H9 (cell line): ENCODE data around the gene HIF1A. TPM values are rescaled to one million over a fixed set of nuclear protein-coding genes. Genes with fewer than 3 reads are reported as not detected.

ENCODE experiments used
- DNase-seq: peaks from one replicate; pipeline ENCODE4 v3.0.0-alpha.2; 2017
- H2AFZ ChIP-seq: one replicate; pipeline ENCODE4 v1.6.1; 2013; ENCODE audit warnings: mild to moderate bottlenecking, low read length, control low read depth, moderate library complexity
- H2AK5ac ChIP-seq: 2 replicates; pipeline ENCODE4 v1.6.1; 2013; ENCODE audit warnings: low read length, control low read depth, mixed read lengths; ENCODE audit not compliant: insufficient read length
- H2BK120ac ChIP-seq: one replicate; pipeline ENCODE4 v1.6.1; 2013; ENCODE audit warnings: low read depth, mild to moderate bottlenecking, low read length, control low read depth, inconsistent platforms; ENCODE audit not compliant: poor library complexity, severe bottlenecking
- H2BK12ac ChIP-seq: 2 replicates; pipeline ENCODE4 v1.6.1; 2013; ENCODE audit warnings: low read length, control low read depth, mixed read lengths, low read depth; ENCODE audit not compliant: insufficient read length
- H2BK15ac ChIP-seq: 2 replicates; pipeline ENCODE4 v1.6.1; 2013; ENCODE audit warnings: low read depth, low read length, control low read depth
- H2BK20ac ChIP-seq: one replicate; pipeline ENCODE4 v1.6.1; 2013; ENCODE audit warnings: low read depth, mild to moderate bottlenecking, low read length, control low read depth, inconsistent platforms; ENCODE audit not compliant: poor library complexity, severe bottlenecking
- H2BK5ac ChIP-seq: 2 replicates; pipeline ENCODE4 v1.6.1; 2013; ENCODE audit warnings: low read length, control low read depth, mixed read lengths; ENCODE audit not compliant: insufficient read length
- H3K14ac ChIP-seq: 2 replicates; pipeline ENCODE4 v1.6.1; 2013; ENCODE audit warnings: low read length, control low read depth; ENCODE audit not compliant: insufficient read depth
- H3K18ac ChIP-seq: 2 replicates; pipeline ENCODE4 v1.6.1; 2013; ENCODE audit warnings: low read depth, mild to moderate bottlenecking, mixed read lengths, low read length, control low read depth; ENCODE audit not compliant: insufficient read length
- H3K23ac ChIP-seq: 2 replicates; pipeline ENCODE4 v1.6.1; 2013; ENCODE audit warnings: low read length, control low read depth, mixed read lengths, low read depth; ENCODE audit not compliant: insufficient read length
- H3K23me2 ChIP-seq: 2 replicates; pipeline ENCODE4 v1.6.1; 2013; ENCODE audit warnings: low read depth, mild to moderate bottlenecking, mixed read lengths, low read length, control low read depth; ENCODE audit not compliant: insufficient read length, poor library complexity, severe bottlenecking
- H3K27ac ChIP-seq: 2 replicates; pipeline ENCODE4 v1.5.1; 2013; ENCODE audit warnings: low read length, control low read depth, mixed read lengths, low read depth; ENCODE audit not compliant: insufficient read length
- H3K27me3 ChIP-seq: 2 replicates; pipeline ENCODE4 v1.6.1; 2013; ENCODE audit warnings: low read length, control low read depth, inconsistent platforms; ENCODE audit not compliant: insufficient read depth
- H3K4ac ChIP-seq: 2 replicates; pipeline ENCODE4 v1.6.1; 2013; ENCODE audit warnings: low read depth, mild to moderate bottlenecking, control low read depth, inconsistent platforms, low read length, moderate library complexity
- H3K4me1 ChIP-seq: 2 replicates; pipeline ENCODE4 v1.6.1; 2013; ENCODE audit warnings: low read length, control low read depth, inconsistent platforms; ENCODE audit not compliant: insufficient read depth
- H3K4me2 ChIP-seq: 2 replicates; pipeline ENCODE4 v1.6.1; 2013; ENCODE audit warnings: low read length, control low read depth, mixed read lengths; ENCODE audit not compliant: insufficient read length, insufficient read depth
- H3K56ac ChIP-seq: 2 replicates; pipeline ENCODE4 v1.6.1; 2013; ENCODE audit warnings: low read depth, mild to moderate bottlenecking, mixed read lengths, low read length, control low read depth; ENCODE audit not compliant: insufficient read length
- H3K79me1 ChIP-seq: 2 replicates; pipeline ENCODE4 v1.6.1; 2013; ENCODE audit warnings: low read depth, mild to moderate bottlenecking, moderate library complexity, low read length, control low read depth, inconsistent platforms; ENCODE audit not compliant: insufficient read depth, poor library complexity, severe bottlenecking
- H3K79me2 ChIP-seq: 2 replicates; pipeline ENCODE4 v1.6.1; 2013; ENCODE audit warnings: low read length, control low read depth, inconsistent platforms; ENCODE audit not compliant: insufficient read depth
- H3K9ac ChIP-seq: 2 replicates; pipeline ENCODE4 v1.6.1; 2013; ENCODE audit warnings: low read length, control low read depth, mixed read lengths; ENCODE audit not compliant: insufficient read length; ENCODE audit errors: extremely low read depth
- H3K9me3 ChIP-seq: one replicate; pipeline ENCODE4 v1.6.1; 2013; ENCODE audit warnings: low read depth, low read length, inconsistent platforms; ENCODE audit not compliant: control insufficient read depth
- H3T11ph ChIP-seq: one replicate; pipeline ENCODE4 v1.6.1; 2013; ENCODE audit warnings: mild to moderate bottlenecking, low read length, control low read depth, inconsistent platforms
- H4K20me1 ChIP-seq: one replicate; pipeline ENCODE4 v1.6.1; 2013; ENCODE audit not compliant: control insufficient read depth, insufficient read length, insufficient read depth
- H4K5ac ChIP-seq: 2 replicates; pipeline ENCODE4 v1.6.1; 2013; ENCODE audit warnings: low read depth, mild to moderate bottlenecking, mixed read lengths, low read length, control low read depth; ENCODE audit not compliant: insufficient read length
- H4K8ac ChIP-seq: replicated peaks from 2 replicates; pipeline ENCODE4 v1.6.1; 2013; ENCODE audit warnings: low read length, control low read depth, mixed read lengths, low read depth; ENCODE audit not compliant: insufficient read length
- H4K91ac ChIP-seq: 2 replicates; pipeline ENCODE4 v1.6.1; 2013; ENCODE audit warnings: low read depth, mild to moderate bottlenecking, moderate library complexity, mixed read lengths, low read length, control low read depth; ENCODE audit not compliant: insufficient read length
- H3K27ac Mint-ChIP-seq, 3 experiments: 2 replicates in 2 of 3; 3 replicates in 1 of 3; pipeline ENCODE4 v1.8.0; 2020 to 2021; ENCODE audit warnings: mixed read lengths in 3 of 3, mild to moderate bottlenecking in 1 of 3, moderate library complexity in 1 of 3
- H3K27me3 Mint-ChIP-seq: 2 replicates; pipeline ENCODE4 v1.8.0; 2021; ENCODE audit warnings: low read depth, mild to moderate bottlenecking, moderate library complexity, mixed read lengths
- H3K36me3 Mint-ChIP-seq, 3 experiments: 2 replicates in 2 of 3; 3 replicates in 1 of 3; pipeline ENCODE4 v1.8.0; 2020 to 2021; ENCODE audit warnings: low read depth in 3 of 3, mixed read lengths in 3 of 3; ENCODE audit not compliant: insufficient read depth in 1 of 3
- H3K4me1 Mint-ChIP-seq, 2 experiments: 2 replicates each; pipeline ENCODE4 v1.8.0; 2020; ENCODE audit warnings: mixed read lengths in 2 of 2
- H3K4me3 Mint-ChIP-seq, 2 experiments: 2 replicates in 1 of 2; 3 replicates in 1 of 2; pipeline ENCODE4 v1.8.0; 2020 to 2021; ENCODE audit warnings: mild to moderate bottlenecking in 2 of 2, mixed read lengths in 2 of 2, moderate library complexity in 1 of 2
- H3K9me3 Mint-ChIP-seq, 2 experiments: 2 replicates in 1 of 2; 3 replicates in 1 of 2; pipeline ENCODE4 v1.8.0; 2020; ENCODE audit warnings: mild to moderate bottlenecking in 2 of 2, mixed read lengths in 2 of 2, moderate library complexity in 1 of 2
- CTCF ChIP-seq: fragments of 200-600 bp; sonication (generic); conservative IDR thresholded peaks from 3 replicates; pipeline ENCODE4 v1.8.0; 2021; ENCODE audit warnings: antibody characterized with exemption, mild to moderate bottlenecking
- WGBS: extraction: QIAGEN DNeasy Blood & Tissue Kit; methylation state at CpG from one replicate; pipeline ENCODE4 v1.1.7; 2013; ENCODE audit warnings: missing lambda C conversion rate, low lambda C conversion rate, mixed read lengths; ENCODE audit not compliant: insufficient read length; ENCODE audit errors: extremely low coverage; 5-methylcytosine and 5-hydroxymethylcytosine counted together
- total RNA-seq: library from RNA; stranded (reverse); gene quantifications from 2 replicates; pipeline ENCODE4 v1.2.1, GENCODE V29; 2021

HIF1A gene
- total RNA-seq, 1 experiment from 2014 or later: 154 TPM

GRCh38 chr14:61701946-61702345 is 6.6 kb downstream of the HIF1A start:
- H3K9me3 ChIP-seq: no peaks in the 10 kb centered on the region
- H3K4ac ChIP-seq: no peak overlapping the region
- no peak overlapping the region for H3T11ph ChIP-seq
- no peak overlapping the region for H2AFZ ChIP-seq
- peaks cover 4 to 10% (median 8%) of the 10 kb centered on the region in 3 experiments for H3K36me3 Mint-ChIP-seq
- no peaks in the 10 kb centered on the region for H3K79me1 ChIP-seq
- peaks cover 65 to 66% of the 10 kb centered on the region in 2 experiments for H3K4me1 Mint-ChIP-seq
- no peaks in the 10 kb centered on the region for H3K27me3 Mint-ChIP-seq
- no peaks in the 10 kb centered on the region for H3K23me2 ChIP-seq
- no peaks in the 10 kb centered on the region for H3K27me3 ChIP-seq
- no peak overlapping the region for H4K8ac ChIP-seq
- H2BK120ac ChIP-seq: no peak overlapping the region
- no peaks in the 10 kb centered on the region for H4K20me1 ChIP-seq
- H3K27ac ChIP-seq: no peak overlapping the region
- no peak overlapping the region for H2BK12ac ChIP-seq
- no CpG with 5 or more reads among the region's 7 CpGs for WGBS
- no peak overlapping the region for H3K23ac ChIP-seq
- H2BK20ac ChIP-seq: no peak overlapping the region
- no peak overlapping the region for H2BK5ac ChIP-seq
- no peak overlapping the region for H2BK15ac ChIP-seq
- H3K18ac ChIP-seq: no peak overlapping the region
- H3K4me1 ChIP-seq: peaks cover 3% of the 10 kb centered on the region
- TF ChIP-seq CTCF: no peak
- H3K14ac ChIP-seq: no peak overlapping the region
- H2AK5ac ChIP-seq: no peak overlapping the region
- H4K5ac ChIP-seq: no peak overlapping the region
- H3K4me2 ChIP-seq: no peak overlapping the region
- no peak overlapping the region for H4K91ac ChIP-seq
- no peak overlapping the region for H3K9ac ChIP-seq
- no peaks in the 10 kb centered on the region for H3K9me3 Mint-ChIP-seq
- H3K79me2 ChIP-seq: peaks cover 73% of the 10 kb centered on the region
- peak overlapping the region in 1 of 2 experiments; percentile 22; a peak in 1 of 5 replicates for H3K4me3 Mint-ChIP-seq
- no peak overlapping the region for H3K56ac ChIP-seq
- no peak for DNase-seq
- no peak overlapping the region; a peak in 1 of 7 replicates for H3K27ac Mint-ChIP-seq
